ENCODE results near the gene NSG1.

Gene NSG1

DNA sequence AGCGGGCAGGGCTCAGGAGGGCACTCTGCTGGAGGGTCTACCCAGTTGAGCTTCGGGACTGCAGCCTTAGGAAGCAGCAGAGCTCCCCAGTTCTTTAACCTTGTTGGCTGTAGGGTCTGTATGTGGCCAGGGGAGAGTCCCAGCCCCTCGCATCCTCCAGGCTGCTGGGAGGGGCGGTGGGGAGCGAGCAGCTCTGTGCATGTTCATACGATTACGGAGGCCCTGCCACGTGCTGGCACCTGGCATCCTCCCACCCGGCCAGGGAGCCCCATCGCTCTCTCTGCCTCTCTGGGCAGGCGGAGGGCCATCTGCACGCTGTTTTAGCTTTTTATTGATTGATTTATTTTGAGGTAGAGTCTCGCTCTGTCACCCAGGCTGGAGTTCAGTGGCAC, 21.2 kb downstream of the NSG1 start:
- TF ChIP-seq ZFX (IDR thresholded peaks at IDR 0.05) = no peak
- TF ChIP-seq, protein P1, sequence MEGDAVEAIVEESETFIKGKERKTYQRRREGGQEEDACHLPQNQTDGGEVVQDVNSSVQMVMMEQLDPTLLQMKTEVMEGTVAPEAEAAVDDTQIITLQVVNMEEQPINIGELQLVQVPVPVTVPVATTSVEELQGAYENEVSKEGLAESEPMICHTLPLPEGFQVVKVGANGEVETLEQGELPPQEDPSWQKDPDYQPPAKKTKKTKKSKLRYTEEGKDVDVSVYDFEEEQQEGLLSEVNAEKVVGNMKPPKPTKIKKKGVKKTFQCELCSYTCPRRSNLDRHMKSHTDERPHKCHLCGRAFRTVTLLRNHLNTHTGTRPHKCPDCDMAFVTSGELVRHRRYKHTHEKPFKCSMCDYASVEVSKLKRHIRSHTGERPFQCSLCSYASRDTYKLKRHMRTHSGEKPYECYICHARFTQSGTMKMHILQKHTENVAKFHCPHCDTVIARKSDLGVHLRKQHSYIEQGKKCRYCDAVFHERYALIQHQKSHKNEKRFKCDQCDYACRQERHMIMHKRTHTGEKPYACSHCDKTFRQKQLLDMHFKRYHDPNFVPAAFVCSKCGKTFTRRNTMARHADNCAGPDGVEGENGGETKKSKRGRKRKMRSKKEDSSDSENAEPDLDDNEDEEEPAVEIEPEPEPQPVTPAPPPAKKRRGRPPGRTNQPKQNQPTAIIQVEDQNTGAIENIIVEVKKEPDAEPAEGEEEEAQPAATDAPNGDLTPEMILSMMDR (conservative IDR thresholded peaks at IDR 0.05) = no peak

DNA sequence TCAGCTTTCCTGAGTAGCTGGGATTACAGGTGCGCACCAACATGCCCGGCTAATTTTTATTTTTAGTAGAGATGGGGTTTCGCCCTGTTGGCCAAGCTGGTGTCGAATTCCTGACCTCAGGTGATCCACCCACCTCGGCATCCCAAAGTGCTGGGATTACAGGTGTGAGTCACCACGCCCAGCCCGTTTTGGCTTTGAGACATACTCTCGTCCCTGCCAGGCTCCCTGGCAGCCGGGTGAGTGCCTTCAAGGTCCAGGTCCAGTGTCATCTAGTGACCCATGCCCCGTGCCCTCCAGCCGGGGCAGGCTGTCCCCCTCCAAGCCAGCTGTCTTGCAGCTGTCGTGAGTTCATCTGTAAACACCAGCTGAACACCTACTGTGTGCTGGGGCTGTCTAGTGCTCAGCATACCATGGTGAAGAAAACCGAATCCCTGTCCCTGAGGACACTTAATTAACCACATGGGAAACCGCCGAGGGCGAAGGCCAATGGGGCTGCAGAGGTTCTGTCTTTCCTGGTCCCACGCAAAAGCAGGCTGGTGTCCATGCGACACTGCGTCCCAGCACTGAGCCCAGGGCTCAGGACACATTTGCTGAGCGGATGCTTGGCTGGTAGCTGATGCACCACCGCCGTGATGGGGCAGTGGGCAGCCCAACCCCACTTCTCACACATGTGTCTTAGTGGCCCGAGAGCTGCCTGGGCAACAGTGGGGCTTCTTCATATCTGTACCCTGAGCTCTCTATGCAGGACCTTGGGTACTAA, 21.9 kb downstream of the NSG1 start:
- TF ChIP-seq, protein P1 (conservative IDR thresholded peaks at IDR 0.05) = no peak
- no peak for TF ChIP-seq ZFX (IDR thresholded peaks at IDR 0.05)
- no peak overlapping the region for H3K27ac ChIP-seq

More for the DNA sequence above, 21.2 kb downstream of the NSG1 start:
- no peak overlapping the region for H3K27ac ChIP-seq

DNA sequence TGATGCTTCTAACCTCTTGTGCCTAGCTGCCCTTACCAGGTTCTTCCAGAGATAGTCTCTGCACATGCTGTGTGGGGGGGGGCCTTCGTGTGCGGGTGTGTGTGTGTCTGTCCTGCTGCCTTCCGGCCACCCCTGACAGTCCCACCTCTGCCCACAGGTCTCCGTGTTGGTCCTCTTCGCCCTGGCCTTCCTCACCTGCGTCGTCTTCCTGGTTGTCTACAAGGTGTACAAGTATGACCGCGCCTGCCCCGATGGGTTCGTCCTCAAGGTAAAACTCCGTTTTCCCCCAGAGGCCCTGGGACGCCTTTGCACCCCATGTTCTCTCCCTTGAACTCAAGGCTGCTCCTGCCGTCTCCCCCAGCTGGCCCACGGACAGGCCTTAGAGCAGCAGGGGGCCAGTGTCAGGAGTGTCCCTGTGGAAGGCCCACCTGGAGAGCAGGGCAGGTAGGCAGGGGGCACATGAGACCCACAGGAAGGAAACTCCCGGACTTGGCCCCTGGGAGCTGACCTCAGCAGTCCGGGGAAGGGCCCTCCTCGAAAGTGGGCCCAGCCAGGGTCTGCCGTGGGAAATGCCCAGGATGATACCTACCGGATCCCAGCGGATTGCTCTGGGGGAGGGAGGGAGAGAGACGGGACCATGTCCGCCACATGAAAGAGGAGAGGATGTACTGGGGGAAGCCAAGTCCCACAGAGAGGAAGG, 22.7 kb downstream of the NSG1 start:
- no peak for TF ChIP-seq ZFX (IDR thresholded peaks at IDR 0.05)
- TF ChIP-seq, protein P1 (conservative IDR thresholded peaks at IDR 0.05) = no peak
- H3K27ac ChIP-seq = no peak overlapping the region

DNA sequence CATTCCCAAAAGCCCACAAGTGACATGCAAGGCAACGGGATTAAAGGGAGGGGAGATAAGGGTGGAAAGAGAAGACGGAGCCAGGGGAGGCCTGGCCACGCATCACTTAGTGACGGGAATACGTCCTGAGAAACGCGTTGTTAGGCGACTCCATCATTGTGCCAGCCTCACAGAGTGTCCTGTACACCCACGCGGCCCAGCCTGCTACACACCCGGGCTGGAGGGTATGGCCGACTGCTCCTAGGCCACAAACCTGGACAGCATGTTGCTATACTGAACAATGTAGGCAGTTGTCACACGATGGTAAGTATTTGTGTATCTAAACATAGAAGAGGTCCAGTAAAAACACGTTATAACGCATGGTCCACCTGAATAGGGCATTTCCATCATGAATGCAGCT, 23.4 kb downstream of the NSG1 start:
- TF ChIP-seq, protein P1 (conservative IDR thresholded peaks at IDR 0.05) = no peak
- TF ChIP-seq ZFX (IDR thresholded peaks at IDR 0.05) = no peak
- H3K27ac ChIP-seq = no peak overlapping the region

DNA sequence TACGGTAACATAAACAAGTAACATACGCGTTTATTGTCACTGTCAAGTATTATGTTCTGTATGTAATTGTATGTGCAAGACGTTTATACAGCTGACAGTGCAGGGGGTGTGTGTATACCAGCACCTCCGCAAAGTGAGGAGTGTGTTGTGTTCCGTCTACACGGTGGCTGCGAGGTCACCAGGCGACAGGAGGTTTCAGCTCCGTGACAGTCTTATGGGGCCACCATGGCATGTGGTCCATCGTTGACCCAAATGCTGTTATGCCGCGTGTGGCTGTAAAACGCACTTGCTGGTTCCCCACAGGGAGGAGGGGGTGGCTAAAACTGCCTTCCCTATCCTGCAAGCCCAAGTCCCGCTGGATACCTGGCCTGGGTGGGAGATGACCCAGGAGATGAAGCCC, 25.0 kb downstream of the NSG1 start:
- TF ChIP-seq, protein P1 (conservative IDR thresholded peaks at IDR 0.05) = no peak
- TF ChIP-seq ZFX (IDR thresholded peaks at IDR 0.05) = no peak
- no peak overlapping the region for H3K27ac ChIP-seq

DNA sequence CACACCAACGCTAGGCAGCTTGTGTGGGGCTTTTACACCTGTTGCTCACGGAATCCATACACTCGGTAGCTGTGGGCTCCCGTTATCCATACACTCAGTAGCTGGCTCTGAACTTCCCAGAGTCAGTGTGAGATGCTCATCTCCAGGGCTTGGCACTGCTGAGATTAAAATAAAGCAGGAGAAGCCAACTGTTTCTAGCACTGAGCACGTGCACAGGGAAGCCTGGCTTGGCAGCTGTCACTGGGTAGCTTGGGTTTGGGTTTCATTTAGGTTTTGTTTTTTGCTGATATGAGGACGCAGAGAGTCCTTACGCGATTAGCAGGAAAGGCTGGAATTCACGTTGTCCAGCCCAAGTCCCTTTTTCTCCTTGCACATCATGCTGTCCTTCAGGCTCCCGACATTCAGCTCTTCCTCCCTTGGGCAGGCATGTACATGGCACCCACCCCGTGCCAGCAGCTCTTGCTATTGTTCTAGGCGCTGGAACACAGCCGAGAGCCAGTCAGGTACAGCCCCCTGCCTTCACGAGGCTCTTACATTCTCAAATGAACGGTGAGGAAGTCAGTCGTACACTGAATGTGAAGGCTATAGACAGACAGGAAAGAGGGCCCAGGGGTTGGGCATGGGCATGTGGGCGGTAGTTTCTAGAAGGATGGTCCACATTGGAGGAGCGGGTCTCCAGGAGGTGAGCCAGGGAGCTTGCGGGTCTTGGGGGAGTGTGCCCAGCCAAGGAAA, 25.9 kb downstream of the NSG1 start:
- TF ChIP-seq ZFX (IDR thresholded peaks at IDR 0.05) = no peak
- TF ChIP-seq, protein P1 (conservative IDR thresholded peaks at IDR 0.05) = no peak
- no peak overlapping the region for H3K27ac ChIP-seq

DNA sequence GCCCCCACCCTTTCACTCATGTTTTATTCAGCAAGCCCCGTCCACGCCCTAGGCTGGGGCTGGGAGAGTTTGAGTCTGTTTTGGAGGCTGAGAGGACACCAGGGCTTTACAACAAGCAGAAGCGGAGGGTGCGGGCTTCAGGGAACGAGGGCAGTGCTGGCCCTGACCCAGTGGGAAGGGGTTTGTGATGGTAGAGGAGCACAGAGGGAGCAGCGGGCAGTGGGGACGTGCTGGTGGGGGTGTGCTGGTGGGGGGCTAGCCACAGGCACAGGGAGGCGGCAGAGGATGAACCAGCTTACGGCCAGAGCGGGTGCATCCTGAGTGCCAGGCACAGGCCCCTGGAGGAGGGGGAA, 26.4 kb downstream of the NSG1 start:
- TF ChIP-seq, protein P1 (conservative IDR thresholded peaks at IDR 0.05) = no peak
- no peak for TF ChIP-seq ZFX (IDR thresholded peaks at IDR 0.05)

More for the DNA sequence above, 26.4 kb downstream of the NSG1 start:
- H3K27ac ChIP-seq = no peak overlapping the region

Data from C4-2B (cell line).